Stimulated activated CD4-positive, alpha-beta T cell treated with anti-CD3 and anti-CD28 coated beads, Interleukin-12 subunit alpha, Interleukin-12 subunit beta, amount 100 ng/mL, for 24 hours (primary cell): ENCODE data around the gene RAD23A.

Experiments
- DNase-seq, 2 experiments: peaks; one replicate each; pipeline ENCODE4 v3.0.0-alpha.2; 2020; ENCODE audit warnings: low read depth in 2 of 2

RAD23A gene

DNA sequence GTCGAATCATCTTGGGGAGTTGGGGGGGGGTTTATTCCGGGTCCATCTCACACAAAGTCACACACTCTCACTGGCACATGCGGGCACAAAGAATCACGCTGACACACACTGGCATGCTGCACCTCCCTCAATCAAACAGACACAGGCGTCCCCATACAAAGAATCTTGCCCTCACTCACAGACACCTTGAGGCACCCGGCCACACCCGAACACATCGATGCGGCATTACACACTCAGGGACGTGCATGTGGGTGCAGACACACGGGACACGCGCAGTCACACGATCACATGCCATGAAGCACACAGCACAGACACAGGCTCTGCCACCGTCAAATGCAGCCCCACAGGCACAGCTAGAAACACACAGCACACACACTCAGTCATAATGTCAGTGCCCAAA, 57.4 kb downstream of the RAD23A start:
- DNase-seq = no peak
